ENCODE measurements around the gene LAGE3.

LAGE3 gene

DNA sequence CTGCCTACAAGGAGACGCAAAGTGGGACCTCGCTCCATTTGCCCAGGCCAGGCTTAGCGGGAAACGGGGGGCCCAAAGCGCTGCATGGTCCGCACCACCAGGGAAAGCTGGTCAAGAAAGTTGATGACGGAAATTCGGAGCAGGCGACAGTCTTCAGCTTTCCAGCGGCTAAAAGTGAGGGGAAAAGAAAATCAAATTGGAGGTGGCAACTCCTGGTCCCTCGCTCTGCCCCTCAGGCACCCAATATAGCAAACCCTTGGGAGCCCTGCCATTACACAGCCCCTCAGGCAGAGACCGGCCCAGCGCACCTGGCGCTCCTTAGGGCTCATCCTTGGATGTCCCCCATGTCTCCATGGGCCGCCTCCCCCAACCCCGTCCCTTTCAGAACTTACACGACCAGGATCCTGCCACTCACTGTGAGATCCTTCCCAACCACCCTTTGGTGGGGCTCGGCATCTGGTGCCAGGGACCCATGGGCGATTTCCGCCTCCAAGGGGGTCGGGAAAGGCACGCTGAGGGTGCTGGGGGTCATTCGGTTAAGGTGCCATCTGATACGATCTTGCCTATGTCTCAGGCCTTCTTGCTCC is 1.1 kb downstream of the LAGE3 start:
- no peak for DNase-seq (ENCODE audit: low read depth in 2 of 2)

GRCh38 chrX:154476821-154477220 is 2.3 kb downstream of the LAGE3 start:
- no peak for DNase-seq (ENCODE audit: low read depth in 2 of 2)

DNA sequence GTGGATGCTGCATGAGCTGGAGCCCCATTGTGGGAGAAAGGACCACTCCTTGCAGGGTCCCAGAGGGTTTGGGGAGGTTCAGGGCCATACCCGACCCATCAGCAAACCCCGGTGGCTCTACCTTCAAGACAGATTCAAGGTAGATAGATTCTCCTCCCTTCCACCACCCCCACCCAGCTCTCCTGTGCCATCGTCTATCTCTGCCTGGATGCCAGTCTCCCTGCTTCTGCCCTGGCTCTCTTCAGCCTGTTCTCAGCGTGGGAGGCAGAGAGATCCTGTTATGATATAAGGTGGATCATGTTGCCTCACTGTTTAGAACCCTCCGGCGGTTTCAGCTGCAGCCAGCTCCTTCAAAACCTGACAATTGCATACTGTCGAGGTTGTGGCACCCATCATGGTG is 5.4 kb downstream of the LAGE3 start:
- no peak for DNase-seq (ENCODE audit: low read depth in 2 of 2)

DNA sequence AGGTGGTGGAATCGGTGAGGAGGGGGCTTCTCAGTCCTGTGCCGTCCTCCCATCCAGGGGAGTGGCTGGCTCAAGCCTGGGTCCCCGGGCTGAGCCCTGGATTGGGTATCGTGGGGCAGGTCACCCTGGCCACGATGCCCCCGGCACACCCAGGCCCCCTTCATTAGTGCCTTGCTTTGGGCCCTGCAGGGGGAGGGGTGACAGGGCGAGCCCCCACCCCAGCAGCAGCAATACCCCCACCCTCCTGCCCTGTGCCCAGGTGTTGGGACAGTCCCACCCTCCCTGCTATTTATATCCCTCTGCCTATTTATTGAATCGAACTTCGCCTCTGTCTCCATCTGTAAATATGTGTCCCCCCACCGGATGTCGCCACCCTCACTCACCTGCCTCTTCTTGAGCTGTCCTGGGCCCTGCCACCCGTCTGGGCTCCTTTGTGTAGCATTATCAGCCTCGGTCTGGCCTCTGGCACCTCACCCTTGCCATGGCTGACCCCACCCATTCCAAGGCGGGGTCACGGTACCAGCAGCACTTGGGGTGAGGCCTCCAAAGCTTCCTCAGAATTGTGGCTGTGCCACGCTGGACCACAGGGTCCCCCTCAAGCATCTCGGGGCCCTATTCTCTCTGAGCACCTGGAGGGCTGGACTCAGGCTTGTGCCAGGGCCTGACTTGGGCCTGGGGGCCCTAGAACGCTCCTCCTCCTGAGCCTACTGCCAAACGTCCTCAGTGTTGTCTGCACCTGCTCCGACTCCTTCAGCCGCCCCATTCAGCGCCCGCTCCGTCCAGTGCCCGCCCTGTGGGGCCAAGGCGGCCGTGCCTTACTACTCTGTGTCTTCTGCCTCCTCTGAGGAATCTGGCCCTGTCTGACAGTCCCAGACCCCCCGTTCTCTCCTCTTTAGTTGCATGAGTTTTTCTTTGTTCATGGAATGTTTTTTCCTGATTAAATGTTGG is 6.1 kb downstream of the LAGE3 start:
- no peak for DNase-seq (ENCODE audit: low read depth in 2 of 2)

GRCh38 chrX:154471839-154472684 is 7.0 kb downstream of the LAGE3 start:
- no peak for DNase-seq (ENCODE audit: low read depth in 2 of 2)

DNA sequence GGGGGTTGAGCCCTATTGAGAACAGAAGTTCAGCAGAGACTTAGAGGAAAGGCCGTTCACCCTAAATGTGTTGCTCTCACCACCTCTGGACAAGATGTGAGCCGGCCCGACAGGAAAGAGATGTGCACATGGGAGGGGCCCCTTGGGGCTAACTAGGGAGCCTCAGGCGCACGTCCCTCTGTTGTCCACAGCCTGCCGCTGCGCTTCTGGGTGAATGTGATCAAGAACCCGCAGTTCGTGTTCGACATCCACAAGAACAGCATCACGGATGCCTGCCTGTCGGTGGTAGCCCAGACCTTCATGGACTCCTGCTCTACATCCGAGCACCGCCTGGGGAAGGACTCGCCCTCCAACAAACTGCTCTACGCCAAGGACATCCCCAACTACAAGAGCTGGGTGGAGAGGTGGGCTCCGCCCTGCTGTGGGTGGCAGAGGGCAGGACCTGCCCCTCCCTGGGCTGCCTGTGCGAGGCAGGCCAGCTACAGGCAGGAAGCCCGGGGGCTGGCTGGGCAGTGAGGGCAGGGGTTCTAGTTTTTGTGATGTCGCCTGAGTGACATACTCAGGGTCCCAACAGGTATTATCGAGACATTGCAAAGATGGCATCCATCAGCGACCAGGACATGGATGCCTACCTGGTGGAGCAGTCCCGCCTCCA is 8.0 kb downstream of the LAGE3 start:
- no peak for DNase-seq (ENCODE audit: low read depth in 2 of 2)

DNA sequence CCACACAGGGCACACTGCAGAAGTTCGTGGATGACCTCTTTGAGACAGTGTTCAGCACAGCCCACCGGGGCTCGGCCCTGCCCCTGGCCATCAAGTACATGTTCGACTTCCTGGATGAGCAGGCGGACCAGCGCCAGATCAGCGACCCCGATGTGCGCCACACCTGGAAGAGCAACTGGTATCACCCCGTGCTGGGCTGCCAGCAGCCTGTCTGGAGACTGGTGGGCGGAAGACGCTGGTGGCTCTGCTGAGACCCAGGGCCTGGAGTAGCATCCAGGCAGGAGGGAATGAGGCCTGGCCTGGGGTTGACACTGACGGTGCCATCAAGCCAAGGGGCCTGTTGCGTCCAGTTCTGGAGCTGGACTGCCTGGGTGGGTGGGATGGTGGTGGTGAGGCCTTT is 8.6 kb downstream of the LAGE3 start:
- no peak for DNase-seq (ENCODE audit: low read depth in 2 of 2)

GRCh38 chrX:154469880-154470279 is 9.2 kb downstream of the LAGE3 start:
- DNase-seq (ENCODE audit: low read depth in 2 of 2) = no peak

DNA sequence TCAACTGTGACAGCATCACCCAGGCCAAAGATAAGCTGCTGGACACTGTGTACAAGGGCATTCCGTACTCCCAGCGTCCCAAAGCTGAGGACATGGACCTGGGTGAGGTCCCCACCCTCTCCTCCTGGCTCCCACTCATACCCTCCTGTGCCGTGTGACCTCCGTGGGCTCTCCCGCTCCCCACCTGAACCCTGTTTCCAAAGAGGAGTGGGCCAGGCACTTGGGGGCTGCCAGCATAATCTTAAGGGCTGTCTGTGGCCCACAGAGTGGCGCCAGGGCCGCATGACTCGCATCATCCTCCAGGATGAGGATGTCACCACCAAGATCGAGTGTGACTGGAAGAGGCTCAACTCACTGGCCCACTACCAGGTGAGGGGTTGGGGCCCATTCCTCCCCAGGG is 10.0 kb downstream of the LAGE3 start:
- no peak for DNase-seq (ENCODE audit: low read depth in 2 of 2)

GRCh38 chrX:154468217-154468616 is 10.9 kb downstream of the LAGE3 start:
- DNase-seq (ENCODE audit: low read depth in 2 of 2) = no peak

DNA sequence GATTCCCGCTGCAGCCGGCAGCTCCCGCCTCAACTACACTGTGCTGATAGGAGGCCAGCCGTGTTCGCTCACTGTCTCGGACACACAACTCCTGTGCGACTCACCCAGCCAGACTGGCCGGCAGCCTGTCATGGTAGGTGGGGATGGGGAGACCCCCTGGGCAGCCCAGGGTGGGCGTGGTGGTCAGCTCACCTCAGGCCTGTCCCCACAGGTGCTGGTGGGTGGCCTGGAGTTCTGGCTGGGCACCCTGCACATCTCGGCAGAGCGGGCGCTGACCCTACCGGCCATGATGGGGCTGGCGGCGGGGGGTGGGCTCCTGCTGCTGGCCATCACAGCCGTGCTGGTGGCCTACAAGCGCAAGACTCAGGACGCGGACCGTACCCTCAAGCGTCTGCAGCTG is 11.5 kb downstream of the LAGE3 start:
- DNase-seq (ENCODE audit: low read depth in 2 of 2) = no peak

- no peak for DNase-seq (ENCODE audit: low read depth in 2 of 2)
These were observed 12.2 kb downstream of the LAGE3 start for GRCh38 chrX:154466907-154467306.

GRCh38 chrX:154466036-154466435 is 13.0 kb downstream of the LAGE3 start:
- DNase-seq (ENCODE audit: low read depth in 2 of 2) = no peak

DNA sequence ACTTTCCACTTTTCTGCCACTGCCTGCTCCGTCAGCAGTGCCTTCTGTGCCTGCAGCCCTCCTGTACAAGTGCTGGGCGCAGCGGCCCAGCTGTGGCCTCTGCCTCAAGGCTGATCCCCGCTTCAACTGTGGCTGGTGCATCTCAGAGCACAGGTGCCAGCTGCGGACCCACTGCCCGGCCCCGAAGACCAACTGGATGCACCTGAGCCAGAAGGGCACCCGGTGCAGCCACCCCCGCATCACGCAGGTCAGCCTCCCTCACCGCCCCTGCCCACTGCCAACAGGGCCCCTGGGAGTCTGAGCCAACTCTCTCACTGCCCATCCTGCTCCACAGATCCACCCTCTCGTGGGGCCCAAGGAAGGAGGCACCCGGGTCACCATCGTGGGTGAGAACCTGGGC is 13.5 kb downstream of the LAGE3 start:
- no peak for DNase-seq (ENCODE audit: low read depth in 2 of 2)

DNA sequence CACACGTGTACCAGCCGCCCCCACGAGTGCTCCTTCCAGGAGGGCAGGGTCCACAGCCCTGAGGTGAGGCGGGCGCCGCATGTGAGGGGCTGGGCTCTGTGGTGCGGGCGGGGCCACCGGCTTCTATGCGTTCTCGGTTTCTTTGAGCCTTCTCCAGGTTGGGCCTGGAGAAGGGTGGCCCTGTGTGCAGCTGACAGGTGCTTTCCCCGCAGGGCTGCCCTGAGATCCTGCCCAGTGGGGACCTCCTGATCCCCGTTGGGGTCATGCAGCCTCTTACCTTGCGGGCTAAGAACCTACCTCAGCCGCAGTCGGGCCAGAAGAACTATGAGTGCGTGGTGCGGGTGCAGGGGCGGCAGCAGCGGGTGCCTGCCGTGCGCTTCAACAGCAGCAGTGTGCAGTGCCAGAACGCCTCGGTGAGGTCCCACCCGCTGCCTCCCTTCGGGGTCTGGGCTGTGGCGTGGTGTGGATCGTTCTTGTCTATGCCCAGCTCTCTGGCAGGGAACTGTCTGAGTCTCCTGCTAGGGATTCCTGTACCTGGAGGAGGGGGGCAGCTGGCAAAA is 14.2 kb downstream of the LAGE3 start:
- no peak for DNase-seq (ENCODE audit: low read depth in 2 of 2)

- no peak for DNase-seq (ENCODE audit: low read depth in 2 of 2)
These were observed 15.4 kb downstream of the LAGE3 start for GRCh38 chrX:154463611-154464220.

GRCh38 chrX:154462396-154462795 is 16.7 kb downstream of the LAGE3 start:
- no peak for DNase-seq (ENCODE audit: low read depth in 2 of 2)

DNA sequence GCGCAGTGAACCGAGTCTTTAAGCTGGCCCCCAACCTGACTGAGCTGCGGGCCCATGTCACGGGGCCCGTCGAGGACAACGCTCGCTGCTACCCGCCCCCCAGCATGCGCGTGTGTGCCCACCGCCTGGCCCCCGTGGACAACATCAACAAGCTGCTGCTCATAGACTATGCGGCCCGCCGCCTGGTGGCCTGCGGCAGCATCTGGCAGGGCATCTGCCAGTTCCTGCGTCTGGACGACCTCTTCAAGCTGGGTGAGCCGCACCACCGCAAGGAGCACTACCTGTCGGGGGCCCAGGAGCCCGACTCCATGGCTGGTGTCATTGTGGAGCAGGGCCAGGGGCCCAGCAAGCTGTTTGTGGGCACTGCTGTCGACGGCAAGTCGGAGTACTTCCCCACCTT is 18.8 kb downstream of the LAGE3 start:
- DNase-seq (ENCODE audit: low read depth in 2 of 2) = no peak

- no peak for DNase-seq (ENCODE audit: low read depth in 2 of 2)
These were observed 19.2 kb downstream of the LAGE3 start for GRCh38 chrX:154459832-154460231.

- DNase-seq (ENCODE audit: low read depth in 2 of 2) = no peak
These were observed 19.9 kb downstream of the LAGE3 start for GRCh38 chrX:154458954-154459778.
